GM12892 (cell line): ENCODE results near the gene PFN3.
A peak's percentile ranks its signal among the peaks of the same experiment; 100 is the strongest.
"Not testable (repeated sequence)": the region's sequence is repeated elsewhere in the genome, so short reads cannot be mapped to it uniquely, and the experiment has no call there.

Experiments used
- DNase-seq: peaks from one replicate; pipeline ENCODE4 v3.0.0; 2011; ENCODE audit not compliant: insufficient read length
- FAIRE-seq: peaks from 2 replicates; lab custom pipeline; 2011; peaks lifted over from hg19 to GRCh38; lab: Jason Lieb, UNC
- POLR2A ChIP-seq: IDR thresholded peaks from 2 replicates; pipeline ENCODE4 v1.6.1; 2011; ENCODE audit warnings: low read depth, low read length, control low read depth
- POLR2AphosphoS5 ChIP-seq: IDR thresholded peaks from 2 replicates; pipeline ENCODE4 v1.6.1; 2011; ENCODE audit warnings: low read depth, low read length, control low read depth
- TAF1 ChIP-seq: IDR thresholded peaks from 2 replicates; pipeline ENCODE4 v1.6.1; 2011; ENCODE audit warnings: low read depth, mild to moderate bottlenecking, control low read depth, low read length, borderline replicate concordance

The PFN3 gene

GRCh38 chr5:177367323-177367848 lies 33.1 kb downstream of the PFN3 start:
- FAIRE-seq (no peak), DNase-seq (no peak)
- TF ChIP-seq POLR2AphosphoS5, result no peak
- TF ChIP-seq POLR2A, result no peak
- no peak for TF ChIP-seq TAF1

GRCh38 chr5:177366528-177367322 lies 33.7 kb downstream of the PFN3 start:
- TF ChIP-seq POLR2A (no peak), TAF1 (no peak), POLR2AphosphoS5 (no peak)
- FAIRE-seq (no peak), DNase-seq (no peak)

GRCh38 chr5:177365845-177366527 lies 34.5 kb downstream of the PFN3 start:
- no peak for TF ChIP-seq TAF1
- TF ChIP-seq POLR2A, result no peak
- TF ChIP-seq POLR2AphosphoS5, result no peak
- FAIRE-seq, result no peak
- DNase-seq, result no peak

GRCh38 chr5:177364159-177364962 lies 36.1 kb downstream of the PFN3 start:
- no peak for TF ChIP-seq TAF1
- TF ChIP-seq POLR2A, result peak; percentile 62
- FAIRE-seq (peak; percentile 88), DNase-seq (no peak)

- FAIRE-seq (no peak), DNase-seq (no peak)
- TF ChIP-seq POLR2A (no peak), POLR2AphosphoS5 (no peak), TAF1 (no peak)
Observed at GRCh38 chr5:177363565-177363964, 36.9 kb downstream of the PFN3 start.

GRCh38 chr5:177362610-177363507 lies 37.6 kb downstream of the PFN3 start:
- TF ChIP-seq POLR2AphosphoS5 (no peak), POLR2A (0 out of 2 replicates have a peak, but pooled peaks have one; percentile 33)
- peak; percentile 98 for FAIRE-seq
- DNase-seq, result peak; percentile 73

GRCh38 chr5:177362292-177362609 lies 38.2 kb downstream of the PFN3 start:
- DNase-seq (no peak), FAIRE-seq (peak; percentile 79)
- TF ChIP-seq POLR2A (no peak), POLR2AphosphoS5 (no peak), TAF1 (no peak)

- no peak for TF ChIP-seq POLR2AphosphoS5
- FAIRE-seq (no peak), DNase-seq (no peak)
Observed at GRCh38 chr5:177361418-177362291, 38.8 kb downstream of the PFN3 start.

GRCh38 chr5:177360740-177361139 lies 39.7 kb downstream of the PFN3 start:
- not testable (repeated sequence) for FAIRE-seq, DNase-seq

GRCh38 chr5:177359860-177360259 lies 40.6 kb downstream of the PFN3 start:
- no peak for FAIRE-seq
- TF ChIP-seq POLR2AphosphoS5 (no peak), TAF1 (no peak), POLR2A (no peak)

More at GRCh38 chr5:177359860-177360259, 40.6 kb downstream of the PFN3 start:
- no peak for DNase-seq
